OCI-LY3 (cell line): Measurements from ENCODE around the gene DNAJB11.

ENCODE experiments used
- CTCF ChIP-seq: fragments of 200-600, 300-600 bp; sonication (generic); IDR thresholded peaks from 2 replicates; pipeline ENCODE4 v1.5.1; 2014; ENCODE audit warnings: antibody characterized with exemption, low read length, low read depth
- EZH2phosphoT487 ChIP-seq: fragments of 200-600 bp; shearing (Covaris generic); IDR thresholded peaks from 2 replicates; pipeline ENCODE4 v1.6.1; 2018; ENCODE audit warnings: antibody characterized with exemption, mixed run types, low read depth

- no peak for TF ChIP-seq CTCF
- TF ChIP-seq EZH2phosphoT487, result no peak
Measured at GRCh38 chr3:186628756-186629155, 58.2 kb downstream of the DNAJB11 start.
